Raji (cell line): ENCODE results near the gene GOLPH3L.
A peak's percentile ranks its signal among the peaks of the same experiment; 100 is the strongest.

Experiments used
- POLR2A ChIP-seq: IDR thresholded peaks from 2 replicates; pipeline ENCODE4 v1.6.1; 2011; ENCODE audit warnings: low read depth, low read length, control low read depth; ENCODE audit not compliant: insufficient read depth

GOLPH3L gene

GRCh38 chr1:150678988-150679387 is 18.0 kb downstream of the GOLPH3L start:
- no peak for TF ChIP-seq POLR2A

GRCh38 chr1:150674881-150675280 is 22.1 kb downstream of the GOLPH3L start:
- no peak for TF ChIP-seq POLR2A

DNA sequence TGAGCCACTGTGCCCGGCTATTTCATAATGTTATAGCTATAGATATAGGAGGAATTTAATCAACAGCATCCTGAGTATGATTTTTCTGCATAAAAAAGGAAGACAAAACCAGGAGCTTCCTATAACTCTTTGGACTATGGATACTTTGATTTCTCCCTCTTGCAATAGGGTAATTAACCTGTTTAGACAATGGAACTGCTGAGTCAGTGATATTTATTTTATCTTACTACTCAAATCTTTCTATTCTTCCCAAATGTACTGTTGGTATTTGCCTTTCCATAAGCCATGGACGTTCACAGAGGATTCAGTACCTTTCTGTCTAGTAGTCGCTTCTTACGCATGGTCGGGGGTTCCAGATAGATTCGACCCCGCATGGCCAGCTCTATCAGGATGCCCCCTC is 33.6 kb downstream of the GOLPH3L start:
- TF ChIP-seq POLR2A = no peak

DNA sequence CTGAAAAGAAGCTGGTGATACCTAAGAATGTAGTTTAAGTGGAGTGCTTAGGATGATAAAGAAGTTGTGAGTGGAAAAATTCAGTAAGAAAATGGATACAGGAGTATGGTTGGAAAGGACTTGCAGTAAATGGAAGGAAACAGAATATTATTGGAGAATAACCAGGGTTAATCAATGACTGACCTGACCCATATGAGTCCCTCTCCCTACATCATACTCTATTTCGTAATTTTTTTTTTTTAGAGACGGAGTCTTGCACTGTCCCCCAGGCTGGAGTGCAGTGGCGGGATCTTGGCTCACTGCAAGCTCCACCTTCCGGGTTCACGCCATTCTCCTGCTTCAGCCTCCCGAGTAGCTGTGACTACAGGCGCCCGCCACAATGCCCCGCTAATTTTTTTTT is 34.1 kb downstream of the GOLPH3L start:
- TF ChIP-seq POLR2A = no peak

DNA sequence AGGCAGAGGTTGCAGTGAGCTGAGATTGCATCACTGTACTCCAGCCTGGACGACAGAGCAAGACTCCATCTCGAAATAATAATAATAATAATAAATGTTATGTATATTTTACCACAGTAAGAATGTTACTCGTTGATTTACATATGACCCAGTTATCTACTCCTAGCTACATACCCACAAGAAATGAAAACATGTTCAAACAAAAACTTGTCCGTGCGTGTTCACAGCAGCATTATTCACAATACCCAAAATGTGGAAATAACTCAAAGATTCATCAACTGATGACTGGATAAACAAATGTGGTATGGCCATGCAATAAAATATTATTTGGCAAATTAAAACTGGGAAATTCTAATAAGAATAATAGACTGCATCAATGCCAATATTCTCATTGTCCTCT is 35.8 kb downstream of the GOLPH3L start:
- TF ChIP-seq POLR2A = no peak

DNA sequence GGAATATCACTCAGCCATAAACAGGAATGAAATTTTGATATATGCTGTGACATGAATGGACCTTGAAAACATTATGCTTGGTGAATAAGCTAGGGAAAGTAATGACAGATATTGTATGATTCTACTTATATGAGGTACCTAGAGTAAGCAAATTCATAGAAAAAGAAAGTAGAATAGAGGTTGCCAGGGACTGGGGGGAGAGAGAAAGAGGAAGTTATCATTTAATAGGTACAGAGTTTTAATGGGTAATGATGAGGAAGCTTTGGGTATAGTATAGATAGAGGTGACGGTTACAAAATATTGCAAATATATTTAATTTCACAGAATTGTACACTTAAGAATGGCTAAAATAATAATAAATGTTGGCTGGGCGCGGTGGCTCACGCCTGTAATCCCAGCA is 36.4 kb downstream of the GOLPH3L start:
- TF ChIP-seq POLR2A = no peak

DNA sequence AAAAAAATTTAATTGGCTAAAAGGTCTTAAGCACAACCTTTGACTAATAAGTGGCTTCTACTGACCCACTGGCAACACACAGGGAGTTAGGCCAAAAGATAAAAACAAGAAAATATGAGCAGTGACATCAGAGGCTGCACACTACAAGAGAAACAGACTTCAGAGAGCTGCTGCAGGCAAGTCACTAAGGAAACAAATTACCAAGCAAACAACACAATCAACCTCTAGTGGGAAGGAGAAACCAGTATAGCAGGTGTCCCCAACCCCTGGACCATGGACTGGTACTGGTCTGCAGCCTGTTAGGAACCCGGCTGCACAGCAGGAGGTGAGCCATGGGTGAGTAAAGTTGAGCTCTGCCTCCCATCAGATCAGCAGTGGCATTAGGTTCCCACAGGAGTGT is 46.8 kb downstream of the GOLPH3L start:
- no peak for TF ChIP-seq POLR2A

- TF ChIP-seq POLR2A = no peak
Measured at GRCh38 chr1:150649441-150650075, 47.4 kb downstream of the GOLPH3L start.

DNA sequence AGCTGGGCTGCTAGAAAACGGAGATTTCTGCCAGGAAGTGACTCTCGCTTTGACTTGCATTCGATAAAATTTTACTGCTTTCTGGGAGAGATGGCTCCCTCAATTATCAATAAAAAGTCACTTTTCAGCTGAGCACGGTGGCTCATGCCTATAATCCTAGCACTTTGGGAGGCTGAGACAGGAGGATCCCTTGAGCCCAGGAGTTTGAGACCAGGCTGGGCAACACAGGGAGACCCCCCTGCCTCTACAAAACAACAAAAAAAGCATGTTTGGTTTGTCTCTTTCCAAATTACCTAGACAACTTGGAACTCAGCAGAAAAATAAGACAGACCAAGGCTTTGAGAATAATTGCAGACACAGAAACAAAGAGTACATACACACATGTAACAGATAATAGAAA is 54.7 kb downstream of the GOLPH3L start:
- no peak for TF ChIP-seq POLR2A

DNA sequence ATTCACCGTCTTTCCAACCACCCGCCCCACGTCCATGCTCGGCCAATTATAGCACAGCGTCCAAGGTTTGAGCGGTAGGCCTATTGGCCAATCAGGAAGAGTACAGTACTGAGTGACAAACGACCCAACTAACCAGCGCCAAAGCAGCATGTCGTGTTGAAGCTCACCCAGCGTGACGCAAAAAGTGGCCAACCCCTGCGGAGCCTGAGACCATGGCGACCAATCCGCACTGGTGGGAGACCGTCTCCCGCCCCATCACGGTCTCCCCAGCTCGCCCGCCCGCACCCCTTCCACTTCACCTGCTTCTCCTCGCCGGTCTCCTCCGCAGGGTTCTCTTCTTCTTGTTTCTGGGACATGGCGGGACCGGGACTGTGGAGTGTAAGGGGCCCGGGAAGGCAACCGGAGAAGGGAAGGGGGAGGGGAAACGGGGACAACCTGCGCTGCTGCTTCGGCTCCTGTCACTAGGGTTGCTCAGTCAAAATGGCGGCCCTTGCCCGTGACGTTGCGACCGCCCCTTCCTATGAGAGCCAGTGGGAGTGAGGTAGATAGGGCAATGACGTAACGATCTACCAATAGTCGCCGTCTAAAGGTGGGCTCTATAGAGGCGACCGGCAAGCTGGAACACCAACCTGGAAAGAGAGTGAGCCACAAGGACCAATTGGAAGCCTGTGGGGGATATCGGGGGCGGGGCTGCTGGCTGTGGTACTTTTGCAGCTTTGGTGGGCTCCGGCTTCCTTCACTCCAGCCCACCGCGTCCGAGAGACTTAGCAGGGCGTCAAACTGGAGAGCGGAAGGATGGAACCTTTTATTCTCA is 67.6 kb downstream of the GOLPH3L start, which contains the start of gene ENSA:
Gene ENSA (minus strand): TSS at position 498 of the 814 bp plus-strand sequence. CDS start 142 bp downstream, at position 356.
- peak; percentile 77 for TF ChIP-seq POLR2A

DNA sequence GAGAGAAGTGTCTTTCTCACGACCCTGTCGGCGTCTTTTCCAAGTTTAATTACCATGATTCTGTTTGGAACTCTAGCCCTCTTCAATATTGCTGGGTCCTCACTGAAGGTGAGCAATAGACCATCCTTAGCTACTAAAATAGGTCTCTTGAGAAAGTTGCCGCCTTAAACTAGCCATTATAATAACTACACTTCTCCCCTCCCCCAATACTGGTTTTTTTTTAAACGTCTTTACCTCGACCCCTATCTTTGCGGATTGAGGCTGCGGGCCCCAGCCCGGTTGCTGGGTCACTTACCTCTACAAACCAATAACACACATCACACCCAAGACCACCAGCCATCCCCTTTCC is 68.2 kb downstream of the GOLPH3L start:
- no peak for TF ChIP-seq POLR2A

- TF ChIP-seq POLR2A = no peak
Measured at GRCh38 chr1:150627826-150628410, 69.0 kb downstream of the GOLPH3L start.

- no peak for TF ChIP-seq POLR2A
Measured at GRCh38 chr1:150626150-150626549, 70.8 kb downstream of the GOLPH3L start.

DNA sequence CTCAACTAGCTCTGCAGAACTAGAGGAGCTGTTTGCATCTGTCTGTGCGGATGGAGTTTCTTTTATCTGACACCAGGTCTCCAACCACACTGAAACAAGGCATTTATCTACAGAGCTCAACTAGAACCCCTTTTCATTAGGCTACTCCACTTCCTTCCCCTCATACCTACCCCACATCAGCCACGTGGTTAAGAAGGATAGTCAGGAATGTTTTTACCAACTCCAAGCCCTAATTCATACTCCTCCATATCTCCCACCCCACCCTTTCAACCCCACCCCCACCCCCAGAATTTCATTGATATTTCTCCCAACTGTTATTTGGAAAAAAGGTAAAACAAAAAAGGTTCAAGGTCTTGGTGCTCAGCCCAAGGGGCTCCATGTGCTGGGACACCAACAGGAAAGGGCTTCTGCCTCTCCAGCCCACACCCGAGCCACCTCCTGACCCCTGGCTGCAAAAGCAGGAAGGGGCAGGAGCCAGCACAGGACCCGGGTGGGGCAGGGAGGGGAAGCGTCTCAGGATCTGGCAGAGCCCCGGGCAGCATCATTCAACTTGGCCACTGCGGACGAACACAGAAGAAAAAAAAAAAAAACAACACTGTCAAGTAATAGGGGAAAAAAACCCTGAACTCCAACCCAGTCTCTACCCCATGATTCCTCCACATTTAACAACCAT is 74.5 kb downstream of the GOLPH3L start:
- TF ChIP-seq POLR2A = no peak

DNA sequence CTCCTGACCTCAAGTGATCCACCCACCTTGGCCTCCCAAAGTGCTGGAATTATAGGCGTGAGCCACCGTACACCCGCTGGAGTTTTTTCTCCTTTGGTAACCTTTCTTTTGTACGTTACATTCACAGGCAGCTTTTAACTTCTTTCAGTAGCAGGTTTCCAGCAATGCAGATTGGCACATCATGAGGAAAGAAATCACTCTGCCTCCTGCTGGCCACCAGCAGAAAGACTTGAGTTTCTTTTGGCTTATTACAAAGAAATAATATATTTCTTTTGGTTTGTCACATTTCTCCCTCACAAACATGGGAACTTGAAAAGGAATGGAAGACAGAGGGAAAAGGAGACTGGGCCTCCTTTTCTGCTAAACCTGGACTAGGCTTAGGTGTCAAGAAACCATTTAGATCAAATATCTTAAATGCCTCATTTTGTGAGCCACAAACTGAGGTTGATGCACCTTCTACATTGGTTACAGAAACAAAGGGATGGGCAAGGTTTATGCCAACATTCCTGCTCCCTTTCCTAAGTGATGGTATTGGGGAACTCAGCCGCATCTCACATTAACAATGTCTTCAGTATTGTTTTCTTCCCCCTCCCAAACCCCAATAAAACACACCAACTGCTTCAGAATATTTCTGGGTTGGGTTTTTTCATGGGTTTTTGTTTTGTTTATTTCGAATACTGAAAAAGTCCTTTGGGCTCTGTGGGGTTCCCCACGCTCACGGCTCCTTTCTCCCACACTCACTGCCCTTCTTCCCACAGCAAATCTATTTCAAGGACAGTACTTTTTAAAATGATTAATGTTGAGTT is 75.3 kb downstream of the GOLPH3L start:
- no peak for TF ChIP-seq POLR2A
